Hematopoietic multipotent progenitor cell treated with erythropoietin and hydrocortisone succinate and interleukin-3 and kit ligand, for 17 days (in vitro differentiated cells): ENCODE measurements around the gene CLDN19.
A peak's percentile ranks its signal among the peaks of the same experiment; 100 is the strongest.

Source experiments
- DNase-seq: peaks from one replicate; pipeline ENCODE4 v3.0.0-alpha.2; 2015; ENCODE audit warnings: low spot score

The CLDN19 gene, protein sequence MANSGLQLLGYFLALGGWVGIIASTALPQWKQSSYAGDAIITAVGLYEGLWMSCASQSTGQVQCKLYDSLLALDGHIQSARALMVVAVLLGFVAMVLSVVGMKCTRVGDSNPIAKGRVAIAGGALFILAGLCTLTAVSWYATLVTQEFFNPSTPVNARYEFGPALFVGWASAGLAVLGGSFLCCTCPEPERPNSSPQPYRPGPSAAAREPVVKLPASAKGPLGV

DNA sequence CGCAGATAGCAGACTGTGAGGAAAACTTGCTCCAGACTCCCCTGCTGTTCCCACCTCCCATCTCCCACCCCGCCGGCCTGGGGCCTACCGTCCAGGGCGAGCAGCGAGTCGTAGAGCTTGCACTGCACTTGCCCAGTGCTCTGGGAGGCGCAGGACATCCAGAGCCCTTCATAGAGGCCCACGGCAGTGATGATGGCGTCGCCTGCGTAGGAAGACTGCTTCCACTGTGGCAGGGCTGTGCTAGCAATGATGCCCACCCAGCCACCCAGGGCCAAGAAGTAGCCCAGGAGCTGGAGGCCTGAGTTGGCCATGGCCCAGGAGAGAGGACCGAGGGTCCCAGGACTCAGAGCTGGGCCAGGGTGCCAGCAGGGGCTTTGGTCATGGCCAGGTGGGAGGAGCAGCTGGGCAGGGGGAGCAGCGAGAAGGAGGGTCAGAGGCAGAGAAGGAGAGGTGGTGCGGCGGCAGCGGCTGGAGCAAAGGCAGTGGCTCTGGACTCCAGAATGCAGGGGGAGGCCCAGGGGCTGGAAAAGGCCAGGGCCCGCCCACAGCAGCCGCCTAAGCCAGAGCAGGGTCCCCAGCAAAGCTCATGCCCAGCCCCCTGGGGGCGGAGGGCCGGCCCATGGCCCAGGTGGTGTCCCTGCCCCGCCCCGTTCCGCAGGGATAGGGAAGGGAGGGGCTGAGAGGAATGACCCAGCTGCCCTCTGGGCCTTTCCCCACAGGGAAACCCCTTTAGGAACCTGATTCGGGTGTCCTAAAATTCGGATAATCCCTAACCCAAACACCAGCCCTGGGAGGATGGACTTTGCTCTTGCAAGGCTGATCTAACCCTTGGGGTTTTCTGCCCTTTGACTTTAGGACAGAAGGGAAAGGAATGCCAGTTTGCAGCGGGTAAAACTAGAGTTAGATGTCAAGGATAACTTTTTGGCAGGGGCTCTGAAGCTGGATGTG, at the start of gene CLDN19:
Gene CLDN19 (minus strand): TSS at position 484 of the 948 bp plus-strand sequence. CDS start 173 bp downstream, at position 311.
- DNase-seq: no peak

DNA sequence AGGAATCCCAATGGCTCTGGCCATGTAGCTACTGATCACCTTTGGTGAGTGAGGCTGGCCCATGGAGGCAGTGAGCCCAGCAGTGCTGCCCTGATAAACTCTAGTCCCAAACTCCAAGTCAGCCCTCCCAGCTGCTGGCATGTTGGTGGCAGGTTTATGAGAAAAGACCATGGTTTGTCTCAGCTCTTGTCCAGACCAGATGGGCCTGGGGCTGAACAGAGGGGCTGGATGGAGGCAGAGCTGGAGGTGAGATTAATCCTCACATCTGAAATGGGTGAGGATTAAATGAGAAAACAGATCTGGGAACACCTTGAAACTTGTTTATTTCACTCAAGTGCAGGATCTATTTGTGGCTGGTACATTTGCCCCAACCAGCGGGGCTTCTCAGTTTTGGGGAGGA, 48.0 kb upstream of the CLDN19 start:
- DNase-seq: no peak

DNA sequence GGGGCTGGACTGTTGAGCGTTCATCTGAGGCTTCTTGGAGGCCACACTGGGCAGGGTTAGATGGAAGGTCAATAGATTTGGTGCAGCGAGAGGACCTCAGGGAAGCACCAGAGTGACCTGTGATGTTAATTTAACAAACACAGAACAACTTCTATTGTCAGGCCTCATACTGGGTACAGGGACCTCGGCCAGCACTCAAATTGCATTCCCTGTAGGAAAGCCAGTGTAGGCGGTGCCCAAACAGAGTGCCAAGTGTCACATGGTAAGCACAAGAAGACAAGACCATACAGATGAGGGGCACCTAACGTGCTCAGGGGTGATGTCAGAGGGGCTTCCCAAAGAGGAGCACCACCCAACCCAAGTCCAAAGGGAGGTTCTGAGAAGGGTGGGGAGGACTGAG, 46.1 kb upstream of the CLDN19 start:
- no peak for DNase-seq

DNA sequence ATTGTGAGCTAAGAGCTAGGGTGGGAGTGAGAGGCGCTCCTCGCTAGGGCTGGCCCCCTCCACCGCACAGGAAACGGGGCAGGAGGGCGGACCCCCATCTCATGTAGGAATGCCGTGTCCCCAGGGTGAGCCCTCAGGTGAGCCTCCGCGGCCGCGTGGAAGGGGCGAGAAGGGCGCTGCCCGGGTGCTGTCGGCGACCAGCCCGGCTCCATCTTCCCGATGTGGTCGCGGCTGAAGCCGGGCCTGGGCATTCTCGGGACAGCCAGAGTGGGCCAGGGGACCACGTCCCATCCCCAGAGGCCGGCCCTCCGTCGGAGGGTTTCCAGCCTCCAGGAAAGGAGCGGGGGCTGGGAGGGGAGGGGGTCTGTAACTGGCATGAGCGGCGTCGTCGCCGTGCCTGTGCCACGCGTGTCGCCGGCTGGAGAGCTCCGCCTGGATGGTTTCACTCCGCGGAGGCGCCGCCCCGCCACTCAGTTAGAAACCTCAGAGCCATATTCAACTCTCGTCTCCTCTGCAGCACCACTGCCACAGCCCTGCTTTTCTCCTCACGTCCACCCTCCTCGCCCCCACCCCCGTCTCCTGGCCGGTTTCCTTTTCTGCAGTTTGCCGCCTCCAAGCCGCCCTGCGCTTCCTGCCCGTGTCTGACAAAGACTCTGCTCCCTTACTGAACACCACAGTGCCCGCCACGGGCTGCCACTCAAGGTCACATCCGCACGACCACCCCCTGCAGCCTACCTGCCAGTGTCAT, 45.1 kb upstream of the CLDN19 start, which contains the start of gene TMEM269:
Gene TMEM269 (plus strand): TSS at position 46 of the 748 bp plus-strand sequence. CDS start 4,903 bp downstream, outside the sequence.
- no peak for DNase-seq

DNA sequence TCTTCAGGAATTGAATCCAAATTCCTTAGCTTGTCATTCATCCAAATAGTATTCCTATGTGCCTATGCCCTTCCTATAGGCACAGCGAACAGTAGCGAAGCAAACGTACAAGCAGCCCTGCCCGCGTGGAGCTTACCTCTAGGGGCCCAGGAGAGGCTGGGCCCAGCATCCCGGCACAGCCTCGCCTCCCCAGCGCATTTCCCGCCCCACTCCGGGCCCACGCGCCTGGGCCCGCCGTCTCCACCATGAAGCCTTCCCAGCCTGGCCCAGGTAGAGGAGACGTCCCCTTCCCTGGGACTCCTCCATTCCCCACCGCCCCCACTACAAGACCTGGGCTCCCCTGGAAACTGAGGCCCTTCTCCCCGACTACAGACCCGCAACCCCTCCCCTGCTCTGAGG, 44.5 kb upstream of the CLDN19 start:
- DNase-seq: no peak

DNA sequence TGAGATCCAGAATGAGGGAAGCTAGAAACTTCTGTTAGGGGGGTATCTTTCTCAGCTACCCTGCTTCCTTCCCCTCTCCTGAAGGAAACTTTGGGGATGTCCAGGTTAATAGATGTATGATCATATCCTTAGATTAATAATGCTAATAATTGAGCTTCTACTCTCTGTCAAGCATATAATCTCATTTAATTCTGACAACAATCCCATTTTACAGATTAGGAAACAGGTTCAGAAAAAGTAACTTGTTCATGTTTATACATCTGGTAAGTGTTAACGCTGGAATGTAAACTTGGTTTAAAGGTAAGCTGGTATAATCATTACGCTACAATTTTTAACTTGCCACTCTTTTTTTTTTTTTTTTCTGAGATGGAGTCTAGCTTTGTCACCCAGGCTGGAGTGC, 43.1 kb upstream of the CLDN19 start:
- no peak for DNase-seq

DNA sequence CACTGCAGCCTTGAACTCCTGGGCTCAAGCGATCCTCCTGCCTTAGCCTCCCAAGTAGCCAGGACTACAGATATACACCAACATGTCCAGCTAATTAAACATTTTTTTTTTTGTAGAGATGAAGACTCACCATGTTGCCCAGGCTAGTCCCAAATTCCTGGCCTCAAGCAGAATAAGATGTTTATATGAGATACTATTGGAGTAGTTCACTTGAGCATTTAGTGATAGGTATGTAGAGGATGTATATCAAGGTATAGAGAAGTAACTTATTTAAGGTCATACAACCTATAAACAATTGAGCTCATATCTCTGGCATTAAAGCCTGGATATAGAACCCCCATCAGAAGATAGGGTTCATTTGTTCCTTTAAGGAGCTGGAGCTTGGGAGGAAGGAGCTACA, 40.1 kb upstream of the CLDN19 start:
- no peak for DNase-seq

DNA sequence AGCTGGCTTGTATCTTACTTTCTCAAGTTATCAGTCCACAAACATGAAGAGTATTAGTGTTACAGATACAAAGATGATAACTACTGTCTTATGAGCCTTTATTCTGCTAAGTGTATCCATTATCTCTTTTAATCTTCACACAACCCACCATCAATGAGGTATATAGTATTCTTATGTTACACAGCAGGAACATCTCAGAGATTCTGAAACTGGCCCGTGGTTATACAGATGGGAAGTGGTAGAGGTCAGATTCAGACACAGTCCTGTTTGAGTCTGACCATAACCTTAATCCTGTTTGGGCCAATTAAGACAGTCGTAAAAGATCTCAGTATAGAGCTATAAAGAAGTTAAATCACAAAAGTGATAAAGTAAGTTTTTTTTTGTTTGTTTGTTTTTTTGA, 39.7 kb upstream of the CLDN19 start:
- DNase-seq: no peak

DNA sequence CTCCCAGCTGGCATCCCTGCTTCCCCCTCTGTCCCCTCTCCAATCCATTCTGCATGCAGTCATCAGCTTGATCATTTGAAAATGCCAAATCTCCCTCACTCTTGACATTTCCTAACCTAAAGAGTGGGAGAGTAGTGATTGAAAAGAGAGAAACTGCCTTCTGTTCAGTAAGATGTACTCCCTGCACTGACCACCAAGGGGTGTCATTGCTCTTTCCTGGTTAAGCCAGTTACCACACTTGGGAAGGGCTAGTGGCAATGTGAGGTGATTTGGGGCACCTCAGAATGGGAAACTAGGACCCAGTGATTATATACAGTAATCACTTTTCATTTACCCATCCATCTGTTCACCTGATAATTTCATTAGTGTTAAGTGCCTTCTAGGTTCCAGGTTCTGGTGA, 37.8 kb upstream of the CLDN19 start:
- DNase-seq: peak; percentile 84

DNA sequence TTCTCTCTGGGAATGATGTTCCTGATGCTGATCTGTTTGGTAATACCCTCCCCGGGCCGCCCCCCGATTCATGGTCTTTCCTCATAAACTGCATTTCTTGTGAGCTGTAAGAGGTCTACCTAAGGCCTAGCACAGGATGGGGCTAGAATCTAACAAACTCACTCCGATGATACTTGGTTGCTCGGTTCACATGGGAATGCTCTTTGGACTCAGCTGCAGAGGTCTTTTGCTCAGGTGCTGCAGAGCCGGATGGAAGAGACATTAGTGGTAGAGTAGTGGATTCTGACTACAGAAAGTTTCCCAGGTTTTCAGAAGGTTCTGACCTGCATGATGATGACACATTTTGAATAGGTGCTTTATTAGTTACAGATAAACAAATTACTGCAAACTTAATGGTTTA, 36.5 kb upstream of the CLDN19 start:
- DNase-seq: no peak

DNA sequence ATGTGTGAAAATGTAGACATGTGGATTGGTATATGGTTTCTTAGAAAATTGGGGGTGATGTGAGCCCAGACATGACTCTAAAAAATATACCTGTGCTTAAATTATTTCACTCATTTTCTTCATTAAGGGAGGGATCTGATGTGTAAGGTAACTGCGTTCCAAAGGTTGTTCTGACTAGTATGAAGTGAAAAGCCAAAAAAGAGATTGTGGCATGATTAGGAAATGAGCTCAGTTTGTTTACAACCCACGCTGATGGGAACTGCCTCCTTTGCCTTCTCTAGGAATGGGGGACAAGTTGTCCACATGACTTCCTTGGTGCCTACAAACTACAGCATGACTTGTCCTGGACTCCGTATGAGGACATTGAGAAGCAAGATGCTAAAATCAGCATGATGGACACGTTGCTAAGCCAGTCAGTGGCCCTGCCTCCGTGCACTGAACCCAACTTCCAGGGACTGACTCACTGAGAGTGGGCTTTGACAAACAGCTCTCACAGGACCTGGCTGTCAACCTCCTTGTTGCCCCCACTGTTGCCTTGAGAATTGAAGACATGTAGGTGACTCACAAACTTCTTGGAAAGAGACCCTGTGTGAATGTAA, 35.0 kb upstream of the CLDN19 start:
- DNase-seq: no peak

DNA sequence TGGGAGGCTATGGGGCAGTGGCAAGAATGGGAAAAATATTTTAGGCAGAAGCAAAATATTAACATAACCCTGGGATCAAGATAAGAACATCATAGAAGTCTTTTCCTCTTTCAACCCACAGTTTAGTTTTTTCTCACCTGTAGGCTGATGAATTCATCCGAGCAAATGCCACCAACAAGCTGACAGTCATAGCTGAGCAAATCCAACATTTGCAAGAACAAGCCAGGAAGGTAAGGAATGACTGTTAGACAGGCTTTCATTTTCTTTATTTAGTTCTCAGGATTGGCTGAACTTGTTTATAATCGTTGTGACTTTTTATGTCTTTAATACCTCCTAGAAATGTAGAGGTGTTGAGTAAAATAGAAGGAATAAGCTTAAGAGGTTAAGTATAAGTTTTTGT, 33.4 kb upstream of the CLDN19 start:
- no peak for DNase-seq

DNA sequence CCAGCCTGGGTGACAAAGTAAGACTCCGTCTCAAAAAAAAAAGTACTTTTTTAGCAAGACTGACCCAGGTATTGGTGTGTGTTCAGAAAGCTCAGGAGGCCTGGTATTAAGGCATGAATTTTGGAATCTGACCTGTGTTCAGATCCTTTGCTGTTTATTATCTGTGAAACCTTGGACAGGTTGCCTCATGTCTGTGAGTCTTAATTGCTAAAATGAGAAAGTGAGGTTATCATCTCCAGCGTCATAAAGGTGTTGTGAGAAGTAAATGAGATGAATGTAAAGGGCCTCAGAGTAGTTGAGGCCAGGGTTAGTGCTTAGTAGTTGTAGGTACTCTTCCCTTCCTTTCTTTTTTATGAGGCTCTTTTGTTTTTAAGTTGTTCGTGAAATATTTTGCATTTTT, 29.8 kb upstream of the CLDN19 start:
- no peak for DNase-seq

DNA sequence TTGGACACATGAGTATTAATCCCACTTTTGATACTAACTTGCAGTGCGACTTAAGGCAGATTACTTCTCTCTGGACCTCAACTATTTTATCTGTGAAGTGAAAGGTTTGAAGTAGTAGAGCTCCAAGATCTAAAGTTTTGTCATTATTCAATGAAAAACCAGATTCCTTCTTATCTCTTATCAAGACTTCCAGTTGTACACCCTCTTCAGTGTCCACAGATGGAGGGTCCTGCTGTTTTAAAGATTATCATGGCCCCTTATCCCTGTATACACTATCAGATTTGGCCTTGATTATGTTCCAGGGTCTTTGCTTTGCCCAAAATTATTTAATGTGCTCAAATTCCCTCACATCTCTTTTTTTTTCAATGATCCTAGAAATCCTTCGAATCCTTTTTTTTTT, 28.1 kb upstream of the CLDN19 start:
- peak; percentile 20 for DNase-seq

DNA sequence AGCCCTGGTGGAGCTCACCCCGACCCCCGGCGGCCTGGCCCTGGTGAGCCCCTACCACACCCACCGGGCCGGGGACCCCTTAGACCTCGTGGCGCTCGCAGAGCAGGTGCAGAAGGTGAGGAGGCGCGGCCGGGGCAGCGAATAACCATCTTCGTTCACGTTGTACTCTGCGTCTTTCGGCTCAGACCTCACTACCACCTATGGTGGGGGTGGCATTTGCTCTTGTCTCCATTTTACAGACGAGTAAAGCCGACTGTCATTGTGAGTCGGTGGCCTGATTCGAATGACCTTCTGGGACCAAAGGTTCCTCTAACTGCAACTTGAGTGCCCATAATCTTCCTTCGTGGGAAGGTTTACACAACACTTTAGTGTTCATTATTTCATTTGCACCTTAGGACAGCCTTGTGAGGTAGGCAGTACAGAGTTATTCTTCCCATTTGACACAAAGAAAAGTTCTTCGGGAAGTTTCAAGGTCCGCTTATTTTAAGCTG, 27.5 kb upstream of the CLDN19 start:
- DNase-seq: no peak

DNA sequence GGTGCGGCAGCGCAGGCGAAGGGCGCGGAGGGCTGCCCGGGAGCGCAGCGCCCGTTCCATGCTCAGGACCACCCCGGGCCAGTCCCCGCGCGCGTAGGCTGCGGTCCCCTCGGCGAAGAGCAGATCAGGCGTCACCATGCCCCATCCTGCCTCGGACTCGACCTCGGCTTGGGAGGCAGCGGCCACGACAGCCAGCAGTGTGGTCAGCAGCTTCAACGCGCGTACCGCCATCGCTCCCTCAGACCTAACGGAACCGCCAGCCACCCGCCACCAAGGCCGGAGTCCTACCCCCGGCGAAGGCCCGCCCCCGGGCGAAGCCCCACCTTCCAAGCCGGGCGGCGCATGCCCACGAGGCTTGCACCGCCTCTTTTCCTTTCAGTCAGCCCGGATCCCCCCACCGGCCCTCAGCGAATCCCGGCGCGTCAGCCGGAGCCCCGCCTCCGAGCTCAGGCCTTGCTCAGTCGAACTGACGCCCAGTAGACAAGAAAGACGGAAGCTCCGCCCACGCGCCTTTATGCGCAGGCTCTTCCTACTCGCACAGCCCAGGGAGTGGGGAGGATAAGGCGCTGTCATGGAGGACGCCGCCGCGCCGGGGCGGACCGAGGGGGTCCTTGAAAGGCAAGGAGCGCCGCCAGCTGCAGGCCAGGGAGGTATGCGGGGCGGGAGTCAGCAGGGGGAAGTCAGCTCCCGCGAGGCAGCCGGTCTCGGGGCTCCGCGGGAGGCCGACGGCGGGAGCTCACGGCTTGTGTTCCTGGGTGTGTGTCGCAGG, 26.9 kb upstream of the CLDN19 start, which contains the start of the genes C1orf50 and P3H1:
Gene C1orf50 (plus strand): TSS at position 509 of the 769 bp plus-strand sequence. CDS start 63 bp downstream, at position 572.
Gene P3H1 (minus strand): TSS at position 288 of the 769 bp plus-strand sequence. CDS start 57 bp downstream, at position 231.
- peak; percentile 100 for DNase-seq

DNA sequence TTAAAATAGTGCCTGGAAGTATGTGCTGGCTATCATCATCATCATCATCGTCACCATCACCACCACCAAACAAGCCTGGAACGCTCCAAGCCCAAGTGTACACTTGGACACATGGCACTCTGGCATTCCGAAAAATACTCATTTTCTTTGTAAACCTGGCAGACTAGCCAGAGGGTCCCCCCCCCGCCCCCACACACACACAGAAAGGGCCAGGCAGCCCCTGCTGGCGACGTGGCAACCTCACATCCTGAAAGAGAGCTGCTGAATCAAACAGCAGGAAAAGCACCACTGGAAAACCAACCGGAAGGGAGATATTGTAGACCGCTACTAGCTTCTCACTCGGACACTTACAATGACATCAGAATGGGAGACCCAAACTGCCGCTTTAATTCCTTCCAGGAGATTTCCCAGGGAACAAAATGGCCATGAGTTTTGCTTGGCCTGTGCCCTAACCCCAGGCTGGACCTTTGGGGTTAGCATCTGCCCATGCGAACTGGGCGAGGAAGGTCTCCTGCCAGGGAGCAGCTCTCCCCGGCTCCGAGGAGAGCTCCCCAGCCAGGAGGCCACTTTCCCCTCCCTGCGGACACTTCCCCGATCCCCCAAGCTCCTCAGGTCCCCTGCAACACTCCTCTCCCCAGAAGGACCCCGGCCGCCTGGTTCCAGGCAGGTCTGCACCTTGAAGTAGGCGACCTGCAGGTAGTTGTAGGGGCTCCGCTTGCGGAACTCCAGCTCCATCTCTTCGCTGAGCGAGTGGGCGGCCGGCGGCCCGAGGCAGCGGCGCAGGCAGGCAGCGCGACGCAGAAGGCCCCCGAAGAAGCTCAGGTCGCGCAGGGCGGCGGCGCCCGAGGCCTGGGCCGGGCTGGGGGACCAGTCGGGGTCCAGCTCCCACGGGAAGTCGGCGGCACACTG, 26.1 kb upstream of the CLDN19 start:
- no peak for DNase-seq

DNA sequence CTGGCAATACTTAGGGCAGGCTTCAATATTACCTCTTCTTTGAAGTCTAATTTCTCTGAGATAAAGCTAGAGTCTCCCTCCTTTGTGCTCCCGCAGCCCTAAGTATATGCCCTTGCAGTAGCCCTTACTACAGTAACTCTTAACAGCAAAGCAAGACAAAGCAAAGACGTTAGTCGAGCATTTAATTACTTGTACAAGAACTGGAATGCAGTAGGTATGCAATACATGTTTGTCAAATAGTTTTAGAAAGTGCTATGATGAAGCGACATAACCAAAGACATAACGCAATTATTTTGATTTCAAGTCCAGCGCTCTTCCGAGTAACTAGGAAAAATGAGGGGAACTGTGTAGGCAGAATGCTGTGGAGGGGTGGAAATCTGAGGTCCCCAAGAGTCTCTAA, 25.2 kb upstream of the CLDN19 start:
- no peak for DNase-seq

DNA sequence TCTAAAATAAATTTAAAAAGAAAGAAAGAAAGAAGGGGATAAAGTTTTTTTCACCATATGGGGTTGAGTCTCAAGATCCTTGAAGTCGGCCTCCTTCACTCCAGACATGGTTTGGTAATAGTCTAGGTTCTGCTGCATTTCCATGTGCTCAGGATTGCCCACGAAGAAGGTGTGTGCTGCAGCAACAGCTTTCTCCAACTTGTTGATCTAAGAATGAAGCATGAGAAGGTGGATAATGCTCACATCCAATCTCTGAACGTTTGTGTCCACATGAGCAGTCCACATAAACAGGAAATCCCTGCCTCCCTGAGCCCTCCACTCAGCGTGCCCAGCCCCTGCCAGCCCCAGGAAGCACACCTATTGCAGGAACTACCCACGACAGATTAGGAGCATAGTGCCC, 22.2 kb upstream of the CLDN19 start:
- DNase-seq: no peak

DNA sequence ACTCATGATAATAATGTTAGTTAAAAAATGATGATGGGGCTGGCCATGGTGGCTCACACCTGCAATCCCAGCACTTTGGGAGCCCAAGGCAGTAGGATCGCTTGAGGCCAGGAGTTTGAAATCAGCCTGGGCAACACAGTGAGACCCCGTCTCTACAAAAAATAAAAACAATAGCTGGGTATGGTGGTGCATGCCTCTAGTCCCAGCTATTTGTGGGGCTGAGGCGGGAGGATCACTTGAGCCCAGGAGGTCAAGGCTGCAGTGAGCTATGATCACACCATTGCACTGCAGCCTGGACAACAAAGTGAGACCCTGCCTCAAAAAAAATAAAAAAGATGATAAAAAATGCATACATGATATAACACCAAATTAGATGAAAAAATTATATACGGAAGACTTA, 21.5 kb upstream of the CLDN19 start:
- no peak for DNase-seq
